ENCODE results near the gene LRBA.

The LRBA gene

GRCh38 chr4:150224896-150225591, 790.0 kb downstream of the LRBA start:
- DNase-seq: no peak

GRCh38 chr4:150219841-150220240, 795.2 kb downstream of the LRBA start:
- DNase-seq: no peak

- DNase-seq: no peak
Observed at GRCh38 chr4:150218447-150218846, 796.6 kb downstream of the LRBA start.

GRCh38 chr4:150217808-150218207, 797.3 kb downstream of the LRBA start:
- DNase-seq: no peak

- DNase-seq: no peak
Observed at GRCh38 chr4:150217192-150217591, 797.9 kb downstream of the LRBA start.

- DNase-seq: no peak
Observed at GRCh38 chr4:150216726-150217125, 798.4 kb downstream of the LRBA start.

- no peak for DNase-seq
Observed at GRCh38 chr4:150215601-150216000, 799.5 kb downstream of the LRBA start.

All from CD4-positive, alpha-beta T cell treated with Interleukin-12 subunit alpha and Interleukin-12 subunit beta, for 1 hour (primary cell).